Smooth muscle cell (in vitro differentiated cells): Measurements from ENCODE around the gene TTC34. TPM values are rescaled to one million over a fixed set of nuclear protein-coding genes. Genes with fewer than 3 reads are reported as not detected.

Experiments used
- DNase-seq: peaks from one replicate; lab custom pipeline; 2025; ENCODE audit not compliant: unreplicated experiment; lab: John Stamatoyannopoulos, UW
- H2AFZ ChIP-seq: fragments of 200-600 bp; sonication (generic); 2 replicates; pipeline ENCODE4 v1.6.0; 2016; ENCODE audit warnings: antibody characterized with exemption, low read depth, mild to moderate bottlenecking
- H3F3A ChIP-seq: fragments of 200-600 bp; sonication (generic); 2 replicates; pipeline ENCODE4 v1.6.0; 2017; ENCODE audit warnings: antibody characterized with exemption, low read depth
- H3K27ac ChIP-seq: fragments of 200-600 bp; sonication (generic); 2 replicates; pipeline ENCODE4 v1.5.1; 2016; ENCODE audit warnings: low read depth, mild to moderate bottlenecking
- H3K27me3 ChIP-seq: fragments of 200-600 bp; sonication (generic); 2 replicates; pipeline ENCODE4 v1.6.1; 2016; ENCODE audit warnings: low read depth, mild to moderate bottlenecking
- H3K36me3 ChIP-seq: fragments of 200-600 bp; sonication (generic); 2 replicates; pipeline ENCODE4 v1.5.1; 2016; ENCODE audit warnings: low read depth
- H3K4me1 ChIP-seq: fragments of 200-600 bp; sonication (generic); 2 replicates; pipeline ENCODE4 v1.5.1; 2016; ENCODE audit warnings: low read depth
- H3K4me2 ChIP-seq: fragments of 200-600 bp; sonication (generic); 2 replicates; pipeline ENCODE4 v1.6.0; 2016; ENCODE audit warnings: mild to moderate bottlenecking
- H3K4me3 ChIP-seq: fragments of 200-600 bp; sonication (generic); 2 replicates; pipeline ENCODE4 v1.5.1; 2016; ENCODE audit warnings: mild to moderate bottlenecking
- H3K79me2 ChIP-seq: fragments of 200-600 bp; sonication (generic); 2 replicates; pipeline ENCODE4 v1.6.0; 2016; ENCODE audit warnings: low read depth, mild to moderate bottlenecking
- H3K9ac ChIP-seq: fragments of 200-600 bp; sonication (generic); 2 replicates; pipeline ENCODE4 v1.6.0; 2016; ENCODE audit warnings: low read depth
- H3K9me3 ChIP-seq: fragments of 200-600 bp; sonication (generic); replicated peaks from 2 replicates; pipeline ENCODE4 v1.5.1; 2016; ENCODE audit warnings: low read depth
- H4K20me1 ChIP-seq: fragments of 200-600 bp; sonication (generic); 2 replicates; pipeline ENCODE4 v1.6.0; 2016; ENCODE audit warnings: low read depth
- WGBS: methylation state at CpG from one replicate; pipeline ENCODE4 v1.1.7; 2016; ENCODE audit warnings: low lambda C conversion rate; 5-methylcytosine and 5-hydroxymethylcytosine counted together
- polyA plus RNA-seq: library from polyadenylated mRNA; unstranded; fragments of >200 nt; fragmentation: Nextera tagmentation; extraction: Ambion mirVana; gene quantifications from 2 replicates; pipeline ENCODE4 v1.2.1, GENCODE V29; 2016
- total RNA-seq: library from RNA; depleted of rRNA; stranded (reverse); fragments of >200 nt; gene quantifications from 2 replicates; pipeline ENCODE4 v1.2.3, GENCODE V29; 2014
- TF ChIP-seq, protein P1 (sequence below): fragments of 200-600 bp; sonication (generic); IDR thresholded peaks from 2 replicates; pipeline ENCODE4 v1.5.1; 2017; ENCODE audit warnings: borderline replicate concordance, mild to moderate bottlenecking, antibody characterized with exemption; ENCODE audit not compliant: insufficient read depth, poor library complexity, severe bottlenecking

Gene TTC34
- total and polyA plus RNA-seq, 2 experiments from 2014 or later, result 0.01 to 0.04 TPM

DNA sequence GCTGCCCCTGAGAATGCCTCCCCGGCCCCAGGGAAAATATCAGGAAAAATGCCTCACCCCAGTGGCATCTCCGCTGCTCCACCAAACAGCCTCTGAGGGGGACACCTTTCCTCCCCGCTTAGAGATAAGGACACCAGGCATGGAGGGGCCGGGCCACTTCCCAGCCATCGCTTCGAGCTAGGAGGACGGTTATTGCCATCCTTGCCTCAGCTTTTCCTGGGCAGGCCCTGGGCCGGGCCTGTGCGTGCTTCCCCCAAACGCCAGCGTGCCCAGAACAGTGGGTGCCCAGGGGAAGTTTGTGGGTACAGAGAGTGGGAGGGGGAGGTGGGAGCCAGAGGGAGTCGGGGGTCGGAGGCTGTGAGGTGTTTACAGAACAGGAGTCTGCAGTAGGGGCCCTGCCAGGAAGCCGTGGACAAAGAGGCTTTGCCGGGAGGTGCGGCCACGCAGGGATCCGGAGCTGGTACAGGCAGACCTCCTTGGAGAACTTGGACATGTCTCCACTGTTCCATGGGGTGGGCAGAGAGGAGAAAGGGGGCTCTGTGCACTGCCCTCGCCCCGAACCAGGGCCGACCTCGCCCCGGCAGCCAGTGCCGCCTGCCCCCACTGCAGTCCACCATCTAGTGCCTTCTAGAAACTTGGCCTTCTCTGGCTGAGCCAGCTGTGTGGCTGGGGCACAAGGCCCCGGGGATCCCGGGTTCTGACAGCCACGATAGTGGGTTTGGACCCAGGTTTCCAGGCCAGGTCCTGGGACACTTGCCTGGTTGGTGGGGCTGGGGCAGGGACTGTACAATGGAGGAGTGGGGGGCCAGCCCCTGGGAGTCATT is 33.5 kb upstream of the TTC34 start:
- no peak overlapping the region for H3K9ac ChIP-seq
- no peak overlapping the region for H2AFZ ChIP-seq
- no peak overlapping the region for H3K4me3 ChIP-seq
- peaks cover 5% of the 10 kb centered on the region for H3K9me3 ChIP-seq
- no peaks in the 10 kb centered on the region for H3K27me3 ChIP-seq
- no peak overlapping the region for H3K27ac ChIP-seq
- TF ChIP-seq, protein P1, sequence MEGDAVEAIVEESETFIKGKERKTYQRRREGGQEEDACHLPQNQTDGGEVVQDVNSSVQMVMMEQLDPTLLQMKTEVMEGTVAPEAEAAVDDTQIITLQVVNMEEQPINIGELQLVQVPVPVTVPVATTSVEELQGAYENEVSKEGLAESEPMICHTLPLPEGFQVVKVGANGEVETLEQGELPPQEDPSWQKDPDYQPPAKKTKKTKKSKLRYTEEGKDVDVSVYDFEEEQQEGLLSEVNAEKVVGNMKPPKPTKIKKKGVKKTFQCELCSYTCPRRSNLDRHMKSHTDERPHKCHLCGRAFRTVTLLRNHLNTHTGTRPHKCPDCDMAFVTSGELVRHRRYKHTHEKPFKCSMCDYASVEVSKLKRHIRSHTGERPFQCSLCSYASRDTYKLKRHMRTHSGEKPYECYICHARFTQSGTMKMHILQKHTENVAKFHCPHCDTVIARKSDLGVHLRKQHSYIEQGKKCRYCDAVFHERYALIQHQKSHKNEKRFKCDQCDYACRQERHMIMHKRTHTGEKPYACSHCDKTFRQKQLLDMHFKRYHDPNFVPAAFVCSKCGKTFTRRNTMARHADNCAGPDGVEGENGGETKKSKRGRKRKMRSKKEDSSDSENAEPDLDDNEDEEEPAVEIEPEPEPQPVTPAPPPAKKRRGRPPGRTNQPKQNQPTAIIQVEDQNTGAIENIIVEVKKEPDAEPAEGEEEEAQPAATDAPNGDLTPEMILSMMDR, result no peak
- no peak overlapping the region for H3K4me2 ChIP-seq
- no peaks in the 10 kb centered on the region for H3K79me2 ChIP-seq
- 91% methylated on average over 27 of the region's 27 CpGs for WGBS
- H3F3A ChIP-seq, result no peaks in the 10 kb centered on the region
- DNase-seq, result no peak
- H3K4me1 ChIP-seq, result no peaks in the 10 kb centered on the region
- no peaks in the 10 kb centered on the region for H3K36me3 ChIP-seq
- H4K20me1 ChIP-seq, result no peaks in the 10 kb centered on the region

DNA sequence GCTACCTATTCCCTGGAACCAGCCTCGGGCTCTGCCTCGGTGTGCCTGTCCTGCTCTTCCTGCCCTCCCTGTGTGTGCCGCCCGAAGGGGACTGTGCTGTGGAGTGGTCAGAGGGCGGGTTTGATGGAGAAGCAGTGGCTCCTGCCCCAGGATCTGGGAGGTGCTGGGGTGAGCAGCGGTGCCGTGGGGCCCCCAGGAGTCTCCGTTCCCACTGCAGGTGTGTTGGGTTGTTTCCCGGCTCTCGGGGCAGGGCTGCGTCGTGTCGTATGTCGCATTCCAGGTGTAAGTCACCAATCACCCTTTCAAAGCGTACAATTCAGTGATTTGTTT is 32.6 kb upstream of the TTC34 start:
- H2AFZ ChIP-seq, result no peak overlapping the region
- no peaks in the 10 kb centered on the region for H3F3A ChIP-seq
- no peaks in the 10 kb centered on the region for H3K4me1 ChIP-seq
- H3K79me2 ChIP-seq, result no peaks in the 10 kb centered on the region
- no peak for DNase-seq
- H4K20me1 ChIP-seq, result no peaks in the 10 kb centered on the region
- whole genome bisulfite sequencing, result 87% methylated on average over 15 of the region's 15 CpGs
- H3K4me3 ChIP-seq, result no peak overlapping the region
- no peaks in the 10 kb centered on the region for H3K36me3 ChIP-seq
- H3K9ac ChIP-seq, result no peak overlapping the region
- H3K9me3 ChIP-seq, result no peaks in the 10 kb centered on the region
- no peak overlapping the region for H3K27ac ChIP-seq
- no peaks in the 10 kb centered on the region for H3K27me3 ChIP-seq
- no peak overlapping the region for H3K4me2 ChIP-seq
- TF ChIP-seq, protein P1, result no peak

DNA sequence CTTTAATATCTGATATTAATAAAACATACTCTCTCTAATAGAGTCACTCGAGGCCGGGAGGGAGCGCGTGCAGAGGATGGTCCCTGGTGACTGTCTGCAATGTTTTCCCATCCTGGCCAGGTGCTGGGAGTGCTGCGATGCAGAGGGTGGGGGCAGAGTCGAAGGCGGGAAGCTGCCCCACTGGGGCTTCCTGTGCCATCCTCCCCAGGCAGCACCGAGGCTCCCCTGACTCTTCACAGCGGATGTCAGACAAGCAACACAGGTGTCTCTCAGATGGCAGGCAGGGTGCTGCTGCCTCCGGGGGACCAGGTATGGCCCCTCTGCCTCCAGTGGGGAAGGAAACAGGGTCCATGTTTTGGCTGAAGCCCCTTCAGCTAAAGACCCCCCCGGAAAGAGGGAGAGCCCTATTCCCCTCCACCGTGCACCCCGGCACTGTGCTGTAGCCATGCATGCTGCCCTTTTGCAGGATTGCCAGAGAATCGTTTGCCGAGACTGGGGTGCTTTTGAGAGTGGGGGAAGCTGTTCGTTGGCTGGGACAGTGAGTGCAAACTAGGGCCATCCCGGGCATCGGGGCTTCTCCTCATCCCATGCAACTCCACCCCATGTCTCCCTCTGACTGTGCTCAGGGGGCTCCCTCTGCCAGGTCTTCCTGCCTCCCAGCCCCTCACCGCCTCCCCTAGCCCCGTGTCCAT is 32.1 kb upstream of the TTC34 start:
- Histone ChIP-seq H3K79me2 (no peaks in the 10 kb centered on the region), H2AFZ (no peak overlapping the region), H3K4me2 (no peak overlapping the region), H3K36me3 (no peaks in the 10 kb centered on the region), H3F3A (no peaks in the 10 kb centered on the region), H3K9ac (no peak overlapping the region), H4K20me1 (no peaks in the 10 kb centered on the region), H3K4me1 (no peaks in the 10 kb centered on the region), H3K9me3 (no peaks in the 10 kb centered on the region), H3K27ac (no peak overlapping the region), H3K4me3 (no peak overlapping the region), H3K27me3 (no peaks in the 10 kb centered on the region)
- TF ChIP-seq, protein P1, result no peak
- DNase-seq, result no peak
- 84% methylated on average over 20 of the region's 20 CpGs for WGBS
